GM10847 (cell line): Measurements from ENCODE around the gene ABCF3.

Source experiments
- POLR2A ChIP-seq: IDR thresholded peaks from 2 replicates; pipeline ENCODE4 v1.6.1; 2011; ENCODE audit not compliant: insufficient read length; ENCODE audit errors: extremely low read depth

The ABCF3 gene

DNA sequence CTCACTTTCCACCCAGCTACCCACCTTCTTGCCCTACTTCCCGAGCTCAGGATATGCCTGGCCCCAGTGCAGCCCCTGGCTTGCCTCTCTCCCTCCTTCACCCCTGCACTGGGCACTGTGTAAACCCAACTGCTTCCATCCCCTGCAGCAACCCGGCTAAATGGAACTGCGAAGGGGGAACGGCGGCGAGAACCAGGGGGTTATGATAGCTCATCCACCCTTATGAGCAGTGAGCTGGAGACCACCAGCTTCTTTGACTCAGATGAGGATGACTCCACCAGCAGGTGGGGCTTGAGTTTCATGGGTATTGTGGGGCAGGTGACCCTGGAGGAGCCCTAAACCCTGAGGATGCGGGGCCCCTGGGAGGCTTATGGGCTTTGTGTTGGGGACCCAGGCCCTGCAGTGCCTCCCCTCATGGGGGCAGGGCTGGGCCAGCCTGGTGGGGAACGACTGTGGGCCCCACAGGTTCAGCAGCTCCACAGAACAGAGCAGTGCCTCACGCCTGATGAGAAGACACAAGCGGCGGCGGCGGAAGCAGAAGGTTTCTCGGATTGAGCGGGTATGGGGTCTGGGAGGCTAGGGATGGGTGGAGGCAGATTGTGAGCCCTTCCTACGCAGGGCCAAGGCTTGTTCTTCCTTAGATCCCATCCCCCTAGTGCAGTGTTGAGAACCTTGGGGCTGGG, 21.2 kb upstream of the ABCF3 start:
- no peak for TF ChIP-seq POLR2A

DNA sequence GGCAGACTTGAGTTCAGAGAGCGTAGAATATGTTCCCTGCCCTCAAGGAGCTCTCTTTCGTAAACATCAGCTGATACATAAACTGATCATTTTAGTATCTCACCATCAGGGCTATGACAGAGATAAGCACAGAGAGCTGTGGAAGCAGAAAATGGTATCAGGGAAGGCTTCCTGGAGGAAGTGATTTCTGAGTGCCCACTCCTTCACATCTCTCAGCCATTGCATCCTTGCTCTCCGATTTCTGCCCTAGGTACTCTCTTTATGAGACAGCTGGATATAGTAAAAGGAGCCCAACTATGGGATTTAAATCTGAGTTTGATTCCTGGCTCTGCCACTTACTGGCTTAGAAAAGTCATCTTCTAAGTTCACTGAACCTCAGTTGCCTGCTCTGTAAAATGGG, 20.5 kb upstream of the ABCF3 start:
- no peak for TF ChIP-seq POLR2A

DNA sequence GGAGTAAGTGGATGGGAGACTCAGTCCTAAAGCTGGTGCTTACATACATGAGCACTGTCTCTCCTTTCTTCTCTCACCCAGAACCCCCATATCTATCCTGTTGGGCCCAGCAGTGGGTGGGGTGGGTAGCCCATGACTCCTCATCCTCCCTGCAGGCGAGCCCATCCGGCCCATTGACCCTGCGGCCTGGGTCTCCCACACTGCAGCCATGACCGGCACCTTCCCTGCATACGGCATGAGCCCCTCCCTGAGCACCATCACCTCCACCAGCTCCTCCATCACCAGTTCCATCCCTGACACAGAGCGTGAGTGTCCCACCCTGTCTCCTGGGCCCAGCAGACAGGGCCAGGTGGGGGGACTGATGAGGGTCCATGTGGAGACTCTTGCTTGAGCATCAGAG, 19.3 kb upstream of the ABCF3 start:
- TF ChIP-seq POLR2A, result no peak

DNA sequence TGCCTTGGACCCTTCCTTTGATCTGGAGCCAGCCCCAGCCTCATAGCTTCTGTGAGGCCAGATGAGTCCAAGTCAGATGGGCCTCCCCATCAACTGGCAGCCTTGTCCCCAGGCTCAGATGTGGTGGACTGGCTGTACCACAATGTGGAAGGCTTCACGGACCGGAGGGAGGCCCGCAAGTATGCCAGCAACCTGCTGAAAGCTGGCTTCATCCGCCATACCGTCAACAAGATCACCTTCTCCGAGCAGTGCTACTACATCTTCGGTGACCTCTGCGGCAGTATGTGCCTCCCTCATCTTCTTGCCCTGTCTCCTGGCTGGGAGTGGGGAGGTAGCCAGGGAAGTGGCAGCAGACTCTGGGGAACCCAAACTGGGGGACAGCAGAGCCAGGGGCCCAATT, 18.2 kb upstream of the ABCF3 start:
- no peak for TF ChIP-seq POLR2A

DNA sequence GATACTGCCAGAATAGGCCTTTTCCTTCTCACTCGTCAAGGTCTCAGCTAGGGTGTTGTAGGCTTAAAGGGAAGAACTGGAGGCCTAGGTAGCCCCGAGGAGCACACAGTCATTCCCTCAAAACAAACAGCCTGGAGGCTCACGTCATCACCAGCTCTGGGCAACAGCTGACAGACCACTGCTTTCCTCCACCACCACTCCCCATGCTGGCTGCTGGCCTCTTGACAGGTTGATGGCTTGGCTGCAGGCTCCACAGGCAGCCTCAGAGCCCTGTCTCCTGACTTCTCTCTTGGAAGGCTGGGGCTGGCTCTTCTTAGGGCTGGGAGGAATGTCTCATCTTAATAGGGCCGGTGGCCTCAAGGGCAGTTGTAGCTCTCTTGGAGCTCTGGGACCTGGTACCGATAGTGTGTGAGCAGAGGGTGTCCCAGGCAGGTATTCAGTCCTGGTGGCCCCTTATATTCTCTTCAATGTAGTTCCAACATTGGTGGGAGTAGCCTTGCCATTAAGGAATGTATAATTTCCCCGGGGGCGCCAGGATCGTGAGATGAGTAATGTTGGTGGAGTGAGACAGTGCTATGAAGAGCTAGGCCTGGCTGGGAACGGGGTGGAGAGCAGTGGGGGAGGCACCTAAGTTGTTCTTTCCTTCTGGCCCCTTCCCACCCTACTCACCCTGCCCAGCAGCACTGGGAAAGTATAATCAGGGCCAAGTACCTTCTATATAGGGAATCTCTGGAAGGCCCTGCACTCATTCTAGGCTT, 17.5 kb upstream of the ABCF3 start:
- TF ChIP-seq POLR2A, result no peak

DNA sequence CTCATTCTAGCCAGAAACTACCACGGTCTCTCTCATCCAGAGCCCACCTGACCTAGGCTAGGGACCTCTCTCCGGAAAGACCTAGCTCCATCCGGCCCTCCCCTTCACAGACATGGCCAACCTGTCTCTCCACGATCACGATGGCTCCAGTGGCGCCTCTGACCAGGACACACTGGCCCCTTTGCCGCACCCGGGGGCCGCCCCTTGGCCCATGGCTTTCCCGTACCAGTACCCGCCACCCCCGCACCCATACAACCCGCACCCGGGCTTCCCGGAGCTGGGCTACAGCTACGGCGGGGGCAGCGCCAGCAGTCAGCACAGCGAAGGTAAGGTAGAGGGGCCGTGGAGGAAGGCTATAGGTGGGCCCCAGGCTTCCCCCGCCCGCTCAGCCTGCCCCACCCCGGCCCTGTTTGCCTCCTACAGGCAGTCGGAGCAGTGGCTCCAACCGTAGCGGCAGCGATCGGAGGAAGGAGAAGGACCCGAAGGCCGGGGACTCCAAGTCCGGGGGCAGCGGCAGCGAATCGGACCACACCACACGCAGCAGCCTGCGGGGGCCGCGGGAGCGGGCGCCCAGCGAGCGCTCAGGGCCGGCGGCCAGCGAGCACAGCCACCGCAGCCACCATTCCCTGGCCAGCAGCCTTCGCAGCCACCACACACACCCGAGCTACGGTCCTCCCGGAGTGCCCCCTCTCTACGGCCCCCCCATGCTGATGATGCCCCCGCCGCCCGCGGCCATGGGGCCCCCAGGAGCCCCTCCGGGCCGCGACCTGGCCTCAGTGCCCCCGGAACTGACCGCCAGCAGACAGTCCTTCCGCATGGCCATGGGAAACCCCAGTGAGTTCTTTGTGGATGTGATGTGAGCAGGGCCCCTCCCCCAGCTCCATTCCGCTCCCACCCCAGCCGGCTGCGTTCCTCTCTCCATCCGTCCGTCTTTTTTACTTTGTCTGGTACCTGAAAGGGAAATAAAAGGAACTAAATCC, 15.8 kb upstream of the ABCF3 start:
- no peak for TF ChIP-seq POLR2A

DNA sequence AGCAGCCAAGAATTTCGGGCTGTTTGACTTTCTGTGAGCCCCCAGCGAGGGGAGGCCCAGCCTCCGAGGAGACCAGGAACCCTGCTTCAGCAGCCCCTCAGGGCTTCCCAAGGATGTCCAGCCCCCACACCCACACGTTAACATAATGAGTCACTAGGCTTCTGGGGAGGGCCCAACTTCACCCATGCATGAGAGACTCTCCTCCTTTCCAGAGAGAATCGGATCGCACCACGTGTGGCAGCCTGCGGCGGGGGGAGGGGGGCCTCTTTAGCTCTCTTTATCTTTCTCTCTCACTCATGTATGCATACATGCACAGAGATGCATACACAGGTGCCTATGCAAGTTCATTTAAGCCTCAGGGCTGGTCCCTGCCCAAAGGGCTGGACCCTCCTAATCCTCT, 14.4 kb upstream of the ABCF3 start:
- no peak for TF ChIP-seq POLR2A

DNA sequence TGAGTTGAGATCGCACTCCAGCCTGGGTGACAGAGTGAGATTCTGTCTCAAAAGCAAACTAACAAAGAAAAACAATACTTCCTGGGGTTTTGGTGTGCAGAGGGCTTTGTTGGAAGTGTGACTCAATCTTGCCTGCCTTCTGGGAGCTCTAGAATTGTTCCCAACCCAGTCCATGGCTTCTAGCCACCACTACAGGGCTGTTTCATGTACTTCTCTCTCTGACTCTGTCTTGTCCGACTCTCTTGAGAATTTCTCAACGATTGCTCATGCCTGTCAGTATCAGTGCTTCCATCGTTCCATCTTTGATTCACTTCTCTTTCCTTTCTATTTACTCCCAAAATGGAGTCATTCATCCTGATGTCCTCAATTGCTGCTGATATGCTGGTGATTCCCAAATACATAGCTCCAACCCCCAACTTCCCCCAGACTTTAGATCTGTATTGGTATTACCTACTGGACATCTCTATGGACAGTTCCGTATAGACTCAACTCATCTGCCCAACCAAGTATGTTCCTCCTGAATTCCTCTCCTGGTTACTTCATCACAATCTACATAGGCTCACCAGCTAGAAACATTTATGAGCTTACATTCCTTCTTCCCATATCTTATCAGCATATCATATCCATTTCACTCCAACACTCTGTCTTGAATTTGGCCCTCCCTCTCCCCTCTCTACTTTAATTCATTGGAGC, 13.2 kb upstream of the ABCF3 start:
- TF ChIP-seq POLR2A, result no peak

DNA sequence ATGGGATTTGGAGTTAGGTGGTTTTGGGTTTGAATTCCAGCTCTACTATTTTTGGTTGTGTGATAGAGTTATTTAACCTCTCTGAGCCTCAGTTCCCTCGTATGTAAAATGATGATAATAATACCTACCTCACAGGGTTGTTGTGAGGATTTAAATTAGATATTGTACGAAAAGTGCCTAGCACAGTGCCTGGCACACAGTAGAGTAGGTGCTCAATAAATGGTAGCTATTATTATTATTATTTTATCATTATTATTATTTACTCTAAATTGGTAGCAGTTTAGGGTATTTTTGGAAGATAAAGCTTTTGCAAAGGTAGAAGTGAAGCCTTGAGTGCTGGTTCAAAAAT, 12.7 kb upstream of the ABCF3 start:
- no peak for TF ChIP-seq POLR2A

DNA sequence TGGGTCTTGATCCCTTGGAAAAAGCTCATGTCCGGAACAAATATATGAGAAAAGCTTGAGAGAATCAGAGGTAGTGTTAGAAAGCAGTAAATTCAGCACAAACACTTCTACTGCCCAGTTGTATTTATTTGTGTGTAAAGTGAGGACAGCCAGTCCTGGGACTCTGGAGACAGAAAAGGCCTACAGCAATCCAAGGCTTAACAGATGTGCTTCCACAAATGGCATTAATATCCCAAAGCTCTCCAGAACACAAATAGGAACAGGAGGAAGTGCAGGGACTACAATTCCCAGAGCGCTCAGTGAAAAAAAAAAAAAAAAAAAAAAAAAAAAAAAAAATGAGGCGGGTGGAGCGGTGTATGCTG, 11.7 kb upstream of the ABCF3 start:
- no peak for TF ChIP-seq POLR2A

DNA sequence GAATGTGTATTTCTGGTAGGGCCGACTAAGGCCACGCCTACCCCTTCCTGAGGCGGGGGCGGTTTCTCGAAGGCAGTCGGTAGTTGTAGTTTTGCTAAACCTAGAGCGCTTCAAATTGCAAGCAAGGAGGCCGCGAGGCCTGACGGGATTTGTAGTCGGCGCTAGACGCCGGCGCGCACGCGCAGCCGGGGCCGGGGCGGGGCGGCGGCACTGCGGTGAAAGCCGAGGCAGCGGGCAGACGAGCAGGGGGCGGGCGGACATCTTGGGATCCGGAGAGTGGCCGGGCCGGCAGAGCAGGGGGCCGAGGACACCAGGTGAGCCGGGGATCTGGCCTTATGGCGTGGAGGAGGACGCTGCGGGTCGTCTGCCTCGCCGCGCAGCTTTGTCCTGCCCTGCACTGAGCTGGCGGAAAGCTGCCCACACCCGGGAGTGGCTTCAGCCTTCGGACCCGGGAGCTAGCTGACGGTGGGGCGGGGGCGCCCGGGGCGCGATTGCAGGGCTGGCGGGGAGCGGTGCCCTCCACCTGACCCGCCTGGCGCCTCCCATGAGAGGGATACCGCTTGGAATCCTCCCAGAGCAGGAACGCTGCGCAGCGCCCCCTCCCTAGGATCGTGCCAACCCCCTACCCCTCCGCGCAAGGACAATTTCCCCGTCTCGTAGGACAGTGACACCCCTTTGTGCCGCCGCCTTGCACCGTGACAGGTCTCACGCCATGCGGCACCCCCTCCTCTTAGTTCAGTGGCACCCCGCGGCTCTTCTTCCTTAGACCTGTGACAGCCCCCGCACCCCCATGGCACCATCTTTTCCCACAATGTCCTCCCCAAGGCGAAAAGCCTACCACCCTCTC, 11.1 kb upstream of the ABCF3 start, which contains the start of gene AP2M1:
AP2M1 (plus strand) TSS at position 210 of the 847 bp plus-strand sequence. CDS start 2,139 bp downstream, outside the sequence.
- TF ChIP-seq POLR2A, result peak; percentile 80

DNA sequence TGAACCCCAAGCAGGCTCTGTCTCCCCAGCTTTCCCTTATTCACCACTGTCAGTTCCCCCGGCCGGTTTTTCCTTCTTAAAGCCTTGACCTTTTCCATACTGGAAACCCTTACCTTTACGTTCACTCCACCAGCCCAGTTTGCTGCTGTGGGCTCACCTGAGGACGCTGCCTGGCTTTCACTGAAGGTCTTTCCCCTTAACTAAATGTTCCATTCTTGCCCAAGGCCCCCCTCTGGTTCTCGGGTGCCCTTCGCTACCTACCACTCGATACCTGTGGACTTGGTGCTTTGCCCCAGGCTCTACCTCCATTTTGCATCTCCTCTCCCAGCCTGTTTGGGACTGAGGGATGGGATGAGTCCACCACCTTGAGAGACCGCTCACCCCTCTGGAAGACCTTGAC, 10.5 kb upstream of the ABCF3 start:
- no peak for TF ChIP-seq POLR2A

DNA sequence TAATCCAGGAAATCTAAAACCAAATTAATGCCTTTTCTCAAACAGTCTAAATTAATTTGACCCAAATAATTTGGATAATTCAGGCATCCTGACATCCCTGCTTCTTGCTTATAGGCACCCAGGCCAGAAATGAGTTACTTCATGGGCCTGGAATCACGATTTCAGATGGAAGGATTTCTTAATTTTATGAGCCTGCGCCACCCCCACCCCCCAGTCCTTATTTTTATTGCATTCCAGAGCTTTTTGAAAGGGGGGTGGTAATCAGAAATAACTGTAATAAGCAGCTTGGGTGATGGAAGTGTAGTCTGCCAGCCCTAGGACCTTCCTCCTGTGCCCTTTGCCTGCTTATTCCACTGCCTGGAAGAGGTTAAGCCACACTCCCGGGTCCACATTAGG, 10.0 kb upstream of the ABCF3 start:
- TF ChIP-seq POLR2A, result no peak
